PC-3 (cell line): ENCODE data around the gene RNASEL.

Experiments
- CTCF ChIP-seq: fragments of 300-600 bp; sonication (generic); conservative IDR thresholded peaks from 2 replicates; pipeline ENCODE4 v1.5.1; 2017; ENCODE audit warnings: antibody characterized with exemption, low read depth, mild to moderate bottlenecking, low read length
- EZH2phosphoT487 ChIP-seq: fragments of 300-600 bp; sonication (generic); IDR thresholded peaks from 2 replicates; pipeline ENCODE4 v1.6.1; 2018; ENCODE audit warnings: mild to moderate bottlenecking, antibody characterized with exemption, low read length, borderline replicate concordance

- TF ChIP-seq CTCF, result no peak
- TF ChIP-seq EZH2phosphoT487, result no peak
Measured at GRCh38 chr1:182601913-182602312, 12.9 kb upstream of the RNASEL start.
